ENCODE results near the gene ARMC5.
A peak's percentile ranks its signal among the peaks of the same experiment; 100 is the strongest.

Gene ARMC5

DNA sequence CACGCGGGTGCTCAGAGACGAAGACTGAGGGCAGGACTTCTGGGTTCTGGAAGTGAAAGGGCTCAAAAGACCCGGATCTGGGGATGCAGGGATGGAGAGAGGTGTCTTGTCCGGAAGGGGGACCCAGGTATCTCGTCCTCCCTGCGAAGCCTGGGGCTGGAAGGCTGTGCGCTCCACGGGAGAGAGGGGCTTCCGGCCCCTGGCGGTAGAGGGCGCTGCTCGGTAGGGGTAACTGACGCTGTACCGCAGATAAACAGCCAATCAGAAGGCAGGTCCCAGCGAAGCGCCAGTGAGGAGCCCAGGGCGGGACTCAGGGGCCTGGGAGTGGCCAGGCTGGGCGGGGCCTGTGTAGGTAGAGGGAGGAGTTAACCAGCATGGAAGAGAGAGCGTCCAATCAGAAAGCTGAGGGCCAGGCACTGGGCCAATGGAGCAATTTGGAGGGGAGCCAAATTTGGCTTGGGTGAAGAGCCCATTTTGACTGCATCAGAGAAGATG lies 13.5 kb downstream of the ARMC5 start:
- peak; percentile 69 to 74 (median 71) for TF ChIP-seq CTCF (IDR thresholded peaks at IDR 0.05; ENCODE audit: unreplicated experiment in 3 of 3)
- H3K27me3 Mint-ChIP-seq (ENCODE audit: low read depth), result peaks cover 36% of the 10 kb centered on the region
- peaks cover 24% of the 10 kb centered on the region for H3K4me1 Mint-ChIP-seq
- H3K36me3 Mint-ChIP-seq (ENCODE audit: low read depth), result peaks cover 24% of the 10 kb centered on the region
- peak overlapping the region; percentile 88 to 96 (median 95) for H3K27ac Mint-ChIP-seq
- H3K9me3 Mint-ChIP-seq, result no peaks in the 10 kb centered on the region
- peak overlapping the region; percentile 91 to 92 (median 92) for H3K4me3 Mint-ChIP-seq

- H3K27me3 Mint-ChIP-seq (ENCODE audit: low read depth), result peaks cover 38% of the 10 kb centered on the region
- TF ChIP-seq CTCF (IDR thresholded peaks at IDR 0.05; ENCODE audit: unreplicated experiment in 3 of 3), result no peak
- no peaks in the 10 kb centered on the region for H3K9me3 Mint-ChIP-seq
- peaks cover 24% of the 10 kb centered on the region for H3K36me3 Mint-ChIP-seq (ENCODE audit: low read depth)
- peaks cover 28% of the 10 kb centered on the region for H3K4me1 Mint-ChIP-seq
- H3K4me3 Mint-ChIP-seq, result peak overlapping the region; percentile 91 to 92 (median 92)
- H3K27ac Mint-ChIP-seq, result peak overlapping the region; percentile 88 to 96 (median 95)
Measured at GRCh38 chr16:31473264-31473984, 14.1 kb downstream of the ARMC5 start.

GRCh38 chr16:31474173-31474714 lies 14.9 kb downstream of the ARMC5 start:
- Mint-ChIP-seq H3K9me3 (no peaks in the 10 kb centered on the region), H3K4me3 (peak overlapping the region; percentile 44 to 91 (median 74)), H3K27ac (no peak overlapping the region), H3K27me3 (ENCODE audit: low read depth) (peaks cover 39% of the 10 kb centered on the region), H3K4me1 (peaks cover 28% of the 10 kb centered on the region), H3K36me3 (ENCODE audit: low read depth) (peaks cover 24% of the 10 kb centered on the region)
- no peak for TF ChIP-seq CTCF (IDR thresholded peaks at IDR 0.05; ENCODE audit: unreplicated experiment in 3 of 3)

GRCh38 chr16:31474773-31475738 lies 15.8 kb downstream of the ARMC5 start:
- peaks cover 45% of the 10 kb centered on the region for H3K27me3 Mint-ChIP-seq (ENCODE audit: low read depth)

GRCh38 chr16:31475946-31476302 lies 16.6 kb downstream of the ARMC5 start:
- Mint-ChIP-seq H3K27me3 (ENCODE audit: low read depth) (peaks cover 44% of the 10 kb centered on the region), H3K4me3 (peak overlapping the region; percentile 22 to 77 (median 76)), H3K4me1 (peaks cover 32% of the 10 kb centered on the region), H3K36me3 (ENCODE audit: low read depth) (peaks cover 24% of the 10 kb centered on the region), H3K9me3 (no peaks in the 10 kb centered on the region), H3K27ac (peak overlapping the region in 2 of 3 experiments; percentile 29 to 63)
- no peak for TF ChIP-seq CTCF (IDR thresholded peaks at IDR 0.05; ENCODE audit: unreplicated experiment in 3 of 3)

More at GRCh38 chr16:31474773-31475738, 15.8 kb downstream of the ARMC5 start:
- Mint-ChIP-seq H3K36me3 (ENCODE audit: low read depth) (peaks cover 24% of the 10 kb centered on the region), H3K9me3 (no peaks in the 10 kb centered on the region), H3K4me3 (peak overlapping the region; percentile 50 to 74 (median 50)), H3K27ac (no peak overlapping the region), H3K4me1 (peaks cover 28% of the 10 kb centered on the region)
- TF ChIP-seq CTCF (IDR thresholded peaks at IDR 0.05; ENCODE audit: unreplicated experiment in 3 of 3), result no peak
